Lower lobe of right lung (tissue), 2 donors: Measurements from ENCODE around the gene SENP6. TPM values are rescaled to one million over a fixed set of nuclear protein-coding genes. Genes with fewer than 3 reads are reported as not detected.
"Not testable (repeated sequence)": the region's sequence is repeated elsewhere in the genome, so short reads cannot be mapped to it uniquely, and the experiment has no call there.

Source experiments
- ATAC-seq, 2 donors: fragments of 200-7000 bp; cut with Tn5 transposase; one replicate each; pipeline ENCODE4 v1.9.1; 2020 to 2022; ENCODE audit warnings: mild to moderate bottlenecking in 2 of 2, moderate library complexity in 2 of 2
- DNase-seq: peaks from one replicate; pipeline ENCODE4 v3.0.0-alpha.2; 2020
- H3K27ac ChIP-seq: fragments of 200-600 bp; one replicate; pipeline ENCODE4 v1.8.0; 2022
- H3K27me3 ChIP-seq: fragments of 200-600 bp; one replicate; pipeline ENCODE4 v1.8.0; 2022; ENCODE audit warnings: low read depth
- H3K36me3 ChIP-seq: fragments of 200-600 bp; one replicate; pipeline ENCODE4 v1.8.0; 2022; ENCODE audit warnings: mild to moderate bottlenecking
- H3K4me1 ChIP-seq: fragments of 200-600 bp; one replicate; pipeline ENCODE4 v1.8.0; 2022
- H3K4me3 ChIP-seq: fragments of 200-600 bp; one replicate; pipeline ENCODE4 v1.8.0; 2022; ENCODE audit warnings: mild to moderate bottlenecking
- H3K9me3 ChIP-seq: fragments of 200-600 bp; one replicate; pipeline ENCODE4 v1.8.0; 2022
- CTCF ChIP-seq: fragments of 200-600 bp; IDR thresholded peaks from one replicate; pipeline ENCODE4 v1.8.0; 2022; ENCODE audit warnings: antibody characterized with exemption, mild to moderate bottlenecking
- intact Hi-C: fragments of 100-400 bp; cut with DNase I; formaldehyde crosslinking; loops from one replicate; pipeline ENCODE4 v1.11.0; 2022
- total RNA-seq: library from RNA; stranded (reverse); fragmentation: NEBNext Ultra II Directional; extraction: Animal tissue kit (Norgen Biotek cat#: 25700); gene quantifications from one replicate; pipeline ENCODE4 v1.2.1, GENCODE V29; 2021
- donor health status: DM: no; HTN: yes; CAD: no; lungs with severe emphysema.

Gene SENP6
- total RNA-seq, 1 donor from 2014 or later, result 84.4 TPM

- Histone ChIP-seq H3K4me1 (no peaks in the 10 kb centered on the region), H3K36me3 (peaks cover 51% of the 10 kb centered on the region)
- ATAC-seq, result no peak
Measured at GRCh38 chr6:75693534-75693933, 91.9 kb downstream of the SENP6 start.

GRCh38 chr6:75694406-75694805, 92.7 kb downstream of the SENP6 start:
- DNase-seq (no peak), ATAC-seq (no peak)
- no peak for TF ChIP-seq CTCF
- H3K36me3 ChIP-seq, result peaks cover 59% of the 10 kb centered on the region
- H3K27ac ChIP-seq, result no peak overlapping the region
- no peak overlapping the region for H3K4me3 ChIP-seq
- H3K9me3 ChIP-seq, result no peaks in the 10 kb centered on the region
- no peaks in the 10 kb centered on the region for H3K27me3 ChIP-seq
- intact Hi-C loops, result no loop called here
- no peaks in the 10 kb centered on the region for H3K4me1 ChIP-seq

More at GRCh38 chr6:75693534-75693933, 91.9 kb downstream of the SENP6 start:
- no peak for TF ChIP-seq CTCF
- H3K27me3 ChIP-seq, result no peaks in the 10 kb centered on the region
- H3K9me3 ChIP-seq, result no peaks in the 10 kb centered on the region
- intact Hi-C loops, result no loop called here
- H3K27ac ChIP-seq, result no peak overlapping the region
- DNase-seq, result no peak
- H3K4me3 ChIP-seq, result no peak overlapping the region

GRCh38 chr6:75708334-75708733, 106.7 kb downstream of the SENP6 start:
- H3K27me3 ChIP-seq, intact Hi-C loops, DNase-seq, H3K9me3 ChIP-seq, H3K4me3 ChIP-seq, H3K4me1 ChIP-seq, ATAC-seq, H3K27ac ChIP-seq: not testable (repeated sequence)
- peaks cover 69% of the 10 kb centered on the region for H3K36me3 ChIP-seq

GRCh38 chr6:75711173-75711572, 109.5 kb downstream of the SENP6 start:
- Histone ChIP-seq H3K9me3 (no peaks in the 10 kb centered on the region), H3K27ac (no peak overlapping the region), H3K36me3 (peaks cover 80% of the 10 kb centered on the region), H3K4me3 (no peak overlapping the region), H3K4me1 (no peaks in the 10 kb centered on the region), H3K27me3 (no peaks in the 10 kb centered on the region)
- no peak for ATAC-seq
- intact Hi-C loops, result no loop called here
- no peak for TF ChIP-seq CTCF
- DNase-seq, result no peak

- DNase-seq (no peak), ATAC-seq (peak; percentile 78 to 94)
- Histone ChIP-seq H3K9me3 (no peaks in the 10 kb centered on the region), H3K27me3 (no peaks in the 10 kb centered on the region), H3K4me3 (no peak overlapping the region), H3K36me3 (peaks cover 27% of the 10 kb centered on the region), H3K4me1 (no peaks in the 10 kb centered on the region), H3K27ac (no peak overlapping the region)
- TF ChIP-seq CTCF, result no peak
- intact Hi-C loops, result no loop called here
Measured at GRCh38 chr6:75719133-75719532, 117.5 kb downstream of the SENP6 start.

- intact Hi-C loops, result no loop called here
- ATAC-seq, result no peak
Measured at GRCh38 chr6:75723382-75723781, 121.7 kb downstream of the SENP6 start.

More at GRCh38 chr6:75723382-75723781, 121.7 kb downstream of the SENP6 start:
- Histone ChIP-seq H3K27ac (no peak overlapping the region), H3K4me1 (no peaks in the 10 kb centered on the region), H3K27me3 (no peaks in the 10 kb centered on the region), H3K9me3 (no peaks in the 10 kb centered on the region), H3K36me3 (no peaks in the 10 kb centered on the region), H3K4me3 (no peak overlapping the region)
- no peak for DNase-seq
- no peak for TF ChIP-seq CTCF
